Measurements from ENCODE around the gene SLC35G4.

Gene SLC35G4

DNA sequence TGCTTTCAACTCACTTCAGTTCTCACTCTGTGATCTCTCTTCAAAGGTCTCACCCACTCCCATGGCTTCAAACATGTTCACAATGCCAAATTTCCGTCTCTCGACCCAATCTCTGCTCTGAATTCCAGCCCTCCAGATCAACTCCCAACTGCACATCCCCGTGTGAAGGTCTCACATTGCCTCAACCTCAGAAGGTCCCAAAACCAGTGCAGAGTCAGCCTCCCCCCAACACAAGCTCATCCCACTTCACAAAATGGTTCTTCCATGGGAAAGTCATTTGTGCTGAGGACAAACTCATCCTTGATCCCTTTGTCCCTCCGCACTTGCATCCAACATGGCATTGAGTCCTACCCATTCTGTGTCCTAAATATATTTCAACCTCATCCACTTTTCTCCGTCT is 48.6 kb downstream of the SLC35G4 start:
- H3K4me3 ChIP-seq (ENCODE audit: low read depth, low read length) = no peak overlapping the region
- H3K4me1 ChIP-seq (ENCODE audit: control insufficient read depth, insufficient read depth, low read length) = no peaks in the 10 kb centered on the region
- no peak overlapping the region for H3K27ac ChIP-seq (ENCODE audit: low read depth, low read length)
- H3K9me3 ChIP-seq (ENCODE audit: control insufficient read depth, insufficient read depth, low read length) = no peaks in the 10 kb centered on the region
- H3K27me3 ChIP-seq (ENCODE audit: control insufficient read depth, insufficient read depth, low read length) = peaks cover 9% of the 10 kb centered on the region
- H3K36me3 ChIP-seq (ENCODE audit: control insufficient read depth, insufficient read depth, low read length) = no peaks in the 10 kb centered on the region
- H3K9ac ChIP-seq (ENCODE audit: low read depth, low read length) = no peak overlapping the region

- Histone ChIP-seq H3K9me3 (ENCODE audit: control insufficient read depth, insufficient read depth, low read length) (no peaks in the 10 kb centered on the region), H3K9ac (ENCODE audit: low read depth, low read length) (no peak overlapping the region), H3K36me3 (ENCODE audit: control insufficient read depth, insufficient read depth, low read length) (no peaks in the 10 kb centered on the region), H3K27me3 (ENCODE audit: control insufficient read depth, insufficient read depth, low read length) (peaks cover 9% of the 10 kb centered on the region), H3K4me1 (ENCODE audit: control insufficient read depth, insufficient read depth, low read length) (no peaks in the 10 kb centered on the region), H3K27ac (ENCODE audit: low read depth, low read length) (no peak overlapping the region), H3K4me3 (ENCODE audit: low read depth, low read length) (no peak overlapping the region)
Measured at GRCh38 chr18:11658989-11659388, 49.6 kb downstream of the SLC35G4 start.
